CD4-positive, alpha-beta T cell treated with Interleukin-17A for 4 hours (primary cell): ENCODE measurements around the gene KCNN2.

Experiments
- DNase-seq: peaks from one replicate; pipeline ENCODE4 v3.0.0-alpha.2; 2020; ENCODE audit warnings: mixed read lengths

KCNN2 gene

GRCh38 chr5:114361724-114362196, at the start of gene KCNN2:
Gene KCNN2, plus strand, starts transcription at chr5:114362070. Its CDS starts 70 bp downstream, at chr5:114362140.
- no peak for DNase-seq

GRCh38 chr5:114312658-114313057, 49.2 kb upstream of the KCNN2 start:
- no peak for DNase-seq

DNA sequence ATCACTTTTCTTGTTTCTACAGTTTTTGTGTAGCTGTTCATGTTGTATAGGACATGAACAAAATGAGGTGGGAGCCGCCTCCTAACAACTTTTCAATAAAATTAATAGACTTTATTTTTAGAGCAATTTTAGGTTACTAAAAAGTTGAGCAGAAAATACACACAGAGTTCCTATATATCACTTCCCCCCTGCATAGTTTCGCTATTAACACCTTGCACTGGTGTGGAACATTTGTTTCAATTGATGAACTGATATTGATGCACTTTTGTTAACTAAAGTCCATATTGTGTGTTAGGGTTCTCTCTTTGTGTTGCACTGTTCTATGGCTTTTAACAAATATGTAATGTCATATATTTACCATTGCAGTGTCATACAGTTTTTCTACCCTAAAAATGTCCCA, 47.8 kb upstream of the KCNN2 start:
- DNase-seq: no peak

DNA sequence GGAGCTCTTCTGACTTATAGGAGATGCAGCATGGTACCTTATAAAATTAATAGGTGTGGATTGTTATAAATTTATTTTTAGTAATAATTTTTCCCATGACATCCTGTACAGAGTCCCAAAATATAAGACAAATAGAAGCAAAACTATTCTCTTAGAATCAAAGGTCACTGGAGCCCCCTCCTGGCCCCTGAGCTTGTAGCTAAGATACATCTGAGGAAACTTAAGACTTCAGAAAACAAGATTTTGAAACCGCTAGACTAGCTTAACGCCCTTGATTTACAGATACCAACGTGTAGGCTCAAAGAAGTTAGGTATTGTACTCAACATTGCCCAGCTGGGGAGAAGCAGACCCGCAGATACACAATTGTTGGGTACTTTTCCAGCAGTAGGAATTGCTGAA, 45.7 kb upstream of the KCNN2 start:
- DNase-seq: no peak

- DNase-seq: no peak
Measured at GRCh38 chr5:114317751-114318150, 44.1 kb upstream of the KCNN2 start.

DNA sequence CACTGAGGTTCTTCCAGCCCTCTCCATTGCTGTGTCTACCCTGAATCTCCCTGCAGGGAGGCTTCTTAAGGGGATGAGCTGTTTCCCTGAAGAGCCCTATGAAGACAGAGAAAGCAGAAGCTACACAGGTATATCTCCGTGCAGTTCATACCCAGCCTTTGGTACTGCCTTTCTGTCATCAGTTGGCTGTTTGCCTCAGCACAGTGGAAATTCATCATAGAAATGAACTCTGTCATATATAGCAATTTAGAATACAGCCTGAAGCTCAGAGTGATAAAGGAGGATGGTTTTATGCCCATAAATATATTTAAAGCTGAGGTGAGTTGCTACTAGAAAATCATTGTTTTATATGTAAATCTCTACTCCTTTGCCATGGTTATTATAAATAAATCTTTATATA, 42.6 kb upstream of the KCNN2 start:
- no peak for DNase-seq

GRCh38 chr5:114319821-114320220, 42.0 kb upstream of the KCNN2 start:
- no peak for DNase-seq

DNA sequence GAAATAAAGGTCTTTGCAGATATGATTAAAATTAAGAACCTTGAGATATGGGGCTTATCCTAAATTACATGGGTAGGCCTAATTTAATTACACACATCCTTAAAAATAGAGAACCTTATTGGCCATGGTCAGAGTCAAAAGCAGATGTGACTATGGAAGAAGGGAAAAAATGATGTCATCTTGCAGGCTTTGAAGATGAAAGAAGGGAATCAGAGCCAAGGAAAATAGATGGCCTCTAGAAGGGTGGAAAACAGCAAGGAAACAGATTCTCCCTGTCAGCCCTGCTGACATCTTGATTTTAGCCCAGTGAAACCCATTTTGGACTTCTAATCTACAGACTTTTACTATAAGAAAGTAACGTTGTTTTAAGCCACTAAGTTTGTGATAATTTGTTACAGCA, 37.6 kb upstream of the KCNN2 start:
- no peak for DNase-seq

- no peak for DNase-seq
Measured at GRCh38 chr5:114325541-114325940, 36.3 kb upstream of the KCNN2 start.

DNA sequence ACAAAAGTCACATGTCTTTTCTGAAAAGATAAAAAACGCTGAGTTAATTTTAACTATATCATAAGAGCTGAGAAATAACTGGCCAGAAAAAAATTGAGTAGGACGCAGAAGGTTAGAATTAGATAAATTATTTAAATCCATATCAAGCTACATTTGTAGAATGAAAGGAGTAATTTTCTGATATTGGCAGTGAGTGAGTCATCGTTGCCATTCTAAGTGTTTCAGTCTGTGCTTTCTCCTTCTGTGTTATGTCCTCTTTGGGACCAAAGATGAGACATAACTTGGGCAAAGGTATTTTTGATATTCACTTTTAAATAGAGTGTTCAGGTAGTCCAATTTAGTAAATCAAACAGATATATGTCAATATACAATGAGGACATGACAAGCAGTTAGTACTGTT, 34.4 kb upstream of the KCNN2 start:
- no peak for DNase-seq

DNA sequence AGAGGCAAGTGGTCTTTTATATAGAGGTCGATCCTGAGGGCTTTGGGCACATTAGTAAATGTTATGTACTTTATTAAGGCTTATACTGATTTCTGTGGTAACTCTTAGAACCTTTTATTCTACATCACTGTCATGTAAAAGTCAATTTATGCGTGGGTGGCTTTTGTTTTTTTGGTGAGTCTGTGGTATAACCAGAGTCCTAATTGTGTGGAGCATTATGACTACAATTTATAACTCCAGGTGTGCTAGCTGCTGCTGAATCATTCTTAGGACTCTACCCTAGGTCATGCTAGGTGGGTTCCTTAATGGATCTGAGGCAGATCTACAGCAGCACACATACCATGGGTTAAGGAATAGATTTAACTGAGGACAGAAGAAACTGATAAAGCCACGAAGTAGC, 33.9 kb upstream of the KCNN2 start:
- DNase-seq: no peak

GRCh38 chr5:114330916-114331531, 30.8 kb upstream of the KCNN2 start:
- no peak for DNase-seq

- no peak for DNase-seq
Measured at GRCh38 chr5:114332493-114332892, 29.4 kb upstream of the KCNN2 start.

- DNase-seq: no peak
Measured at GRCh38 chr5:114332925-114333324, 28.9 kb upstream of the KCNN2 start.

DNA sequence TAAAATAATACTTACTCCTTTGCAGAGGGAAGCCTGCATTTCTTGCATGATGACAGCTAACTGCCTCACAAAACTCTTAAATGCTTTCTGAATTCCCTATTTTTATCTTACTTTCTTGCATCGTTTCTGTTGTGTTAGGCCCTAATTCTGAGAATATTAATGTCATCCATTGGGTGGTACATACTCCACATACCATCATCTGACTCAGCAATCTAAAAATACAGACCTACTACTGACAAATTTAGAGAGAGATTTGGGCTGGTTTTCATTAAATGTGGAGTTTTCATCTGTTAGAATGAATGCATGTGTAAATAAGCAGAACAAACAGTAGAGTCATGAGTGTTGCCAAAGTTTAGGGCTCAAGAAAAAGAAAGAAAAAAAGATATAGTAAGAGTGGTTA, 26.5 kb upstream of the KCNN2 start:
- DNase-seq: no peak

GRCh38 chr5:114339108-114339507, 22.8 kb upstream of the KCNN2 start:
- DNase-seq: no peak

- no peak for DNase-seq
Measured at GRCh38 chr5:114346181-114346580, 15.7 kb upstream of the KCNN2 start.

- no peak for DNase-seq
Measured at GRCh38 chr5:114355086-114355830, 6.6 kb upstream of the KCNN2 start.

GRCh38 chr5:114358329-114358728, 3.5 kb upstream of the KCNN2 start:
- DNase-seq: no peak

DNA sequence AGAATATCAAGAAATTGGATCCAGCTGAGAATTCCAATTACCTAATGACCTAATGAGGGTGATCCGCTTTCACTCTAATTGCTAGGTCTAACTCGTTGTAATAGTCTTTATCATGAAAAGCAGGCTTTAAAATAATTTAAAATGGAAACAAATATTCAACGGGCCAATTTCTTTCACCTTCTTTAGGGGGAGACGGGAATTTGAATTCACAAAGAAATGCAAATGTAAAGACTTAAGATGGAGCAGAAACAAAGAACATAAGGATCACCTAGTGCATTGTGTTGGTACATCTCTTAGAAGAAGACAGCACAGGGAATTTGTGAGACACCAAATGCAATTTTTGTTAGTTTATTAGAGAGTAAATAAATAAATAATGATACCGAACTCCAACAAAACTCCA, 1.5 kb upstream of the KCNN2 start:
- DNase-seq: no peak

DNA sequence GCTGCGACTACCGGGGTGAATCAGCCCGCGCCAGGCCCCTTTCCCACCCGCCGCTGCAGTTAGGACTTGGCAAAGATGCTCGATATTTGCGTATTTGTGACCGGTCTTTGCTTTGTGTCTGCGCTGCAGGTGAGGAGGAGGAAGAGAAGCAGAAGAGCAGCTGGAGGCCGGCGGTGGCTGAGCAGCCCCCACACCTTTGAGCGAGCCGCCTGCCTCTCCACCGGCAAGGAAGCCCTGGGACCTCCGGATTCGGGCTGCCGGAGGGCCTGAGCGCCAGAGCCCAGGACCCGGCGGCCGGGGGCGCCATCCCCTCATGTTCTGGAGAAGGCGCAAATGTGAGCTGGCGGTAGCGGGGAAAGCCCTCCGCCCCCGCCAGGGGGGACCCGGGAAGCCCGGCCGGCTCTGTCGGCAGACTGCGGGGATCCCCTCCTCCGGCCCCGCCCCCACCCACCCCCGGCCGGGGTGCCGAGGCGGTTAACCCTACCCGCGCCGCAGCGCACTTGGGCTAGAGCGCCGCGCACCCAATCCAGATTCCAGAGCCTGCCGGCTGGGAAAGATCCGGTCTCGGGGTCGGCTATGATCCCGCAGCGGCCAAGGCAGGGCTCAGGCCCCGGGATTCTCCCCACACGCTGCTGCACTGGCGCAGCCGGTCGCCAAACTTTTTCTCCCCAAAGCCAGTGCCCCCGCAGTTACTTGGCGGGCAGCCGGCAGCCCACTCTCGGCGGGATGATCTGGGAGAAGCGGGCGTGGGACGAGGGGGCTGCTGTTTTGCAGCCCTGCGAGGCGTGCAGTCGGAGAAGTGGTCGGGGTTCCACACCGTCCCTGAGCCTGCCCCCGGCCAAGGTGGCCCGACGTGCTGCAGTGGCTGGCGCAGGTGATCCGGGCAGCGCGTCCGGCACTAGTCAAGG, 800 bp upstream of the KCNN2 start:
- no peak for DNase-seq

DNA sequence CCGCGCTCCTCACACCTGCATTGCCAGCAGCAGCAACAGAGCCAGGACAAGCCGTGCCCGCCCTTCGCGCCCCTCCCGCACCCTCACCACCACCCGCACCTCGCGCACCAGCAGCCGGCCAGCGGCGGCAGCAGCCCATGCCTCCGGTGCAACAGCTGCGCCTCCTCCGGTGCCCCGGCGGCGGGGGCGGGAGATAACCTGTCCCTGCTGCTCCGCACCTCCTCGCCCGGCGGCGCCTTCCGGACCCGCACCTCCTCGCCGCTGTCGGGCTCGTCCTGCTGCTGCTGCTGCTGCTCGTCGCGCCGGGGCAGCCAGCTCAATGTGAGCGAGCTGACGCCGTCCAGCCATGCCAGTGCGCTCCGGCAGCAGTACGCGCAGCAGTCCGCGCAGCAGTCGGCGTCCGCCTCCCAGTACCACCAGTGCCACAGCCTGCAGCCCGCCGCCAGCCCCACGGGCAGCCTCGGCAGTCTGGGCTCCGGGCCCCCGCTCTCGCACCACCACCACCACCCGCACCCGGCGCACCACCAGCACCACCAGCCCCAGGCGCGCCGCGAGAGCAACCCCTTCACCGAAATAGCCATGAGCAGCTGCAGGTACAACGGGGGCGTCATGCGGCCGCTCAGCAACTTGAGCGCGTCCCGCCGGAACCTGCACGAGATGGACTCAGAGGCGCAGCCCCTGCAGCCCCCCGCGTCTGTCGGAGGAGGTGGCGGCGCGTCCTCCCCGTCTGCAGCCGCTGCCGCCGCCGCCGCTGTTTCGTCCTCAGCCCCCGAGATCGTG, 517 bp downstream of the KCNN2 start:
- no peak for DNase-seq
